ENCODE results near the gene SH2D3C. TPM values are rescaled to one million over a fixed set of nuclear protein-coding genes. Genes with fewer than 3 reads are reported as not detected.
A peak's percentile ranks its signal among the peaks of the same experiment; 100 is the strongest.

The SH2D3C gene
- total RNA-seq, 4 donors from 2014 or later: 1.4 to 22.3 (median 4.1) TPM

DNA sequence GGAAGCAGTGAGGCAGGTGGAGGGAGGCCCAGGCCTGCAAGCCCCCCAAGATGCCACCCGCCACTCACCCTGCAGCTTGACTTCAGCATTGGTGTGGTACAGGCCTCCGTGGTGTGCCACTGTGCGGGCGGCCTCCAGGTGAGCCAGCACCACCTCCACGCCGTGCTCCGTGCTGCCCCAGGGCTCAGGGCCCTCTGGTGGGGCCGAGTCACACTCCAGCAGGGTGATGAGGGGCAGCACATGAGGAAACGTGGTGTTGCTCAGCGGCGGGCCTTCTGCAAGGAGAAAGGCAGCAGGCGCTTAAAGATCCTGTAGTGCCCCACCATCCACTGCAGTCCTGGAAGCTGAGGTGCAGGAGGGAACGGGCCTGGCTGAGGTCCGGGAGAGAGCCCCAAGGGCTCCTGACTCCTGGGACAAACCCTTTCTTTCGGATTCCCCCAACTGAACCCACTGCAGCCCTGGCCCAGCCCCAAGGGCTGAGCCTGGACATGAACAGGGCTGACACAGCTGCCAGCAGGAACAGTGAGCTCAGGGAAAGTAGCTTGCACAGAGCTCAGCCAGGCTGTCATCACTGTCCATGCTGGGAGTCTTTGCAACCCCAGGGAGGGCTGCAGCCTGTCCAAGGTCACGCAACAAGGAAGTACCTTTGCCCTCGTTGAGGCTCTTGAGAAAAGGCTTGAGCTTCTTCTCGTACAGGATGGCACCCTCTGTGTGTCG, 38.7 kb downstream of the SH2D3C start:
- Histone ChIP-seq H3K36me3 (peaks cover 0 to 4% (median 0%) of the 10 kb centered on the region in 3 donors), H3K9me3 (no peaks in the 10 kb centered on the region), H3K27me3 (peaks cover 0 to 11% of the 10 kb centered on the region in 2 donors), H3K4me3 (no peak overlapping the region), H3K27ac (peak overlapping the region in 2 of 4 donors; percentile 49 to 56), H3K4me1 (peaks cover 0 to 16% (median under 1%) of the 10 kb centered on the region in 4 donors)
- DNase-seq: no peak
- TF ChIP-seq CTCF (IDR thresholded peaks at IDR 0.05): no peak
- TF ChIP-seq POLR2A (IDR thresholded peaks at IDR 0.05): no peak

DNA sequence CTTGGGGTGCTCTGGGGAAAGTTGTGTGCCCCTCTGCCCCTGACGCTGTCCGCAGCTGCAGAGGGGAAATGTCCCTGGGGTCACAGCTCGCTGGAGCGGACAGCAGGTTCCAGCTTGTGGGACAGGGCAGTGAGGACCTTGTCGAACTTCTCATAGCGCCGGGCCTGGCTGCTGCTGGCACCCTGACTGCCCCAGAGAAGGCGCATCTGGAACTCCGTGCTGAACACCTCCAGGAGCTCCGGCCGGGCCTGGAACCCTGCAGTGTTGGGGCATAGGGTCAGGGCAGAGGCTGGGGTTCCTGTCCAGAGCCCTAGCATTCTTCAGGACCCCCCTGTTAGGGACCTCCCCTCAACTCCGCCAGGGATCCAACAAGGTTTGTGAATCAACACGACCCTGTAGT, 39.8 kb downstream of the SH2D3C start:
- Histone ChIP-seq H3K36me3 (peaks cover 0 to 4% (median 0%) of the 10 kb centered on the region in 3 donors), H3K27me3 (peaks cover 0 to 11% of the 10 kb centered on the region in 2 donors), H3K9me3 (no peaks in the 10 kb centered on the region), H3K4me3 (no peak overlapping the region), H3K27ac (no peak overlapping the region), H3K4me1 (peaks cover 0 to 22% (median 4%) of the 10 kb centered on the region in 4 donors)
- no peak for DNase-seq
- TF ChIP-seq POLR2A (IDR thresholded peaks at IDR 0.05): no peak
- TF ChIP-seq CTCF (IDR thresholded peaks at IDR 0.05): no peak

DNA sequence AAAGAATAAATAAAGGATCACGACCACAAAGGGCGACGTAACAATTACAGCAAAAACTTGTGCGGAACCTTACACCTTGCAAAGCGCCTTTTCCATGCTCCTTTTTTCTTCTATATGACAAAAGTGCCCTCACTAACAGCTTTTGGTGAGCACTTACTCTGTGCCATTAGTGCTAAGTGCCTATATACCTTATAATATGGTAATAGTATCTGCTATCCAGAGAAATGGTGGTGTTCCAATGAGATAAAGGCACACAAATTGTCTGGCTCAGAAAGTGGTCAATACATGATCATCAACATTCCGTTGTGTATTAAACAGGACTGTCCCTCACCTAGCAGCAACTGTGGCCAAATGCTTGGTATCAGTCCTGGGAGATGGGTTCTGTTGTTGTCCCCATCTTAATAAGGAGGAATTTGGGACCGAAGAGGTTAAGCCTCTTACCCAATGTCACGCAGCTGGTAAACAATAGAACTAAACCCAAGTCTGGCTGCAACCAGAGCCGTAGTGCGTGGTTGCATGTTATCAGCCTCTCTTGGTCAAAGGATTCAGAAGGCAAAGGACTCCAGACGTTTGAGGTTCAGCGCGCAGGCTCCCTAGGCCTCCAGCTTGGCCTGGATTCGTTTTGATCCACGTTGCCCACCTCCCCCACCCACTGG, 42.8 kb downstream of the SH2D3C start:
- DNase-seq: no peak
- H3K36me3 ChIP-seq: peaks cover 0 to 20% (median 0%) of the 10 kb centered on the region in 3 donors
- peaks cover 0 to 14% (median 4%) of the 10 kb centered on the region in 4 donors for H3K4me1 ChIP-seq
- H3K27me3 ChIP-seq: no peaks in the 10 kb centered on the region
- no peak overlapping the region for H3K4me3 ChIP-seq
- TF ChIP-seq POLR2A (IDR thresholded peaks at IDR 0.05): no peak
- TF ChIP-seq CTCF (IDR thresholded peaks at IDR 0.05): no peak
- no peaks in the 10 kb centered on the region for H3K9me3 ChIP-seq
- H3K27ac ChIP-seq: peak overlapping the region in 2 of 4 donors; percentile 90 to 93

- DNase-seq: peak; percentile 96 to 98 (median 98)
- TF ChIP-seq CTCF (IDR thresholded peaks at IDR 0.05): peak; percentile 93 to 99 (median 98)
- peak; percentile 87 to 90 for TF ChIP-seq POLR2A (IDR thresholded peaks at IDR 0.05)
- no peaks in the 10 kb centered on the region for H3K9me3 ChIP-seq
- H3K4me3 ChIP-seq: peak within 1 kb of the TSS; percentile 51 to 84 (median 69)
- H3K27me3 ChIP-seq: no peaks in the 10 kb centered on the region
- H3K27ac ChIP-seq: peak within 1 kb of the TSS; percentile 85 to 97 (median 92)
- H3K36me3 ChIP-seq: peaks cover 0 to 20% (median 0%) of the 10 kb centered on the region in 3 donors
- H3K4me1 ChIP-seq: peaks cover 0 to 7% (median 4%) of the 10 kb centered on the region in 4 donors
Measured at GRCh38 chr9:127734747-127735529, 43.5 kb downstream of the SH2D3C start, which contains the start of gene TOR2A. Gene TOR2A, minus strand, starts transcription at chr9:127735294. Its CDS starts 24 bp downstream, at chr9:127735270.

GRCh38 chr9:127734247-127734746, 44.2 kb downstream of the SH2D3C start:
- TF ChIP-seq CTCF (IDR thresholded peaks at IDR 0.05) (no peak), POLR2A (IDR thresholded peaks at IDR 0.05) (no peak)
- no peak for DNase-seq
- H3K4me3 ChIP-seq: peak overlapping the region; percentile 51 to 84 (median 69)
- no peaks in the 10 kb centered on the region for H3K27me3 ChIP-seq
- peaks cover 0 to 7% (median 3%) of the 10 kb centered on the region in 4 donors for H3K4me1 ChIP-seq
- no peaks in the 10 kb centered on the region for H3K9me3 ChIP-seq
- H3K27ac ChIP-seq: peak overlapping the region; percentile 85 to 97 (median 92)
- H3K36me3 ChIP-seq: peaks cover 0 to 20% (median 0%) of the 10 kb centered on the region in 3 donors

Data from Peyer's patch (tissue), 4 donors.